GM12878 (cell line): ENCODE measurements around the gene SAMD4A.

ENCODE experiments used
- YY1 ChIP-seq: IDR thresholded peaks from 2 replicates; pipeline ENCODE4 v1.6.1; 2011; ENCODE audit warnings: low read depth, mild to moderate bottlenecking, low read length
- TF ChIP-seq, protein P1 (sequence below): IDR thresholded peaks from 2 replicates; pipeline ENCODE4 v1.6.1; 2012; ENCODE audit warnings: mild to moderate bottlenecking, low read depth, low read length
- TF ChIP-seq, protein P2 (sequence below), 3 experiments: IDR thresholded peaks in 2 of 3; conservative IDR thresholded peaks in 1 of 3; 2 replicates each; pipeline ENCODE4 v1.5.1; 2011; ENCODE audit warnings: low read depth in 3 of 3, low read length in 3 of 3, mild to moderate bottlenecking in 3 of 3, control low read depth in 2 of 3, moderate library complexity in 2 of 3, inconsistent platforms in 1 of 3, mixed read lengths in 1 of 3; ENCODE audit not compliant: control insufficient read depth in 2 of 3, insufficient read depth in 1 of 3; ENCODE audit errors: extremely low read depth in 1 of 3
- TF ChIP-seq, protein P3 (sequence below): IDR thresholded peaks from 2 replicates; pipeline ENCODE4 v1.6.1; 2012; ENCODE audit warnings: low read length, inconsistent platforms

GRCh38 chr14:54775486-54776140 lies 208.7 kb downstream of the SAMD4A start:
- TF ChIP-seq, protein P1, sequence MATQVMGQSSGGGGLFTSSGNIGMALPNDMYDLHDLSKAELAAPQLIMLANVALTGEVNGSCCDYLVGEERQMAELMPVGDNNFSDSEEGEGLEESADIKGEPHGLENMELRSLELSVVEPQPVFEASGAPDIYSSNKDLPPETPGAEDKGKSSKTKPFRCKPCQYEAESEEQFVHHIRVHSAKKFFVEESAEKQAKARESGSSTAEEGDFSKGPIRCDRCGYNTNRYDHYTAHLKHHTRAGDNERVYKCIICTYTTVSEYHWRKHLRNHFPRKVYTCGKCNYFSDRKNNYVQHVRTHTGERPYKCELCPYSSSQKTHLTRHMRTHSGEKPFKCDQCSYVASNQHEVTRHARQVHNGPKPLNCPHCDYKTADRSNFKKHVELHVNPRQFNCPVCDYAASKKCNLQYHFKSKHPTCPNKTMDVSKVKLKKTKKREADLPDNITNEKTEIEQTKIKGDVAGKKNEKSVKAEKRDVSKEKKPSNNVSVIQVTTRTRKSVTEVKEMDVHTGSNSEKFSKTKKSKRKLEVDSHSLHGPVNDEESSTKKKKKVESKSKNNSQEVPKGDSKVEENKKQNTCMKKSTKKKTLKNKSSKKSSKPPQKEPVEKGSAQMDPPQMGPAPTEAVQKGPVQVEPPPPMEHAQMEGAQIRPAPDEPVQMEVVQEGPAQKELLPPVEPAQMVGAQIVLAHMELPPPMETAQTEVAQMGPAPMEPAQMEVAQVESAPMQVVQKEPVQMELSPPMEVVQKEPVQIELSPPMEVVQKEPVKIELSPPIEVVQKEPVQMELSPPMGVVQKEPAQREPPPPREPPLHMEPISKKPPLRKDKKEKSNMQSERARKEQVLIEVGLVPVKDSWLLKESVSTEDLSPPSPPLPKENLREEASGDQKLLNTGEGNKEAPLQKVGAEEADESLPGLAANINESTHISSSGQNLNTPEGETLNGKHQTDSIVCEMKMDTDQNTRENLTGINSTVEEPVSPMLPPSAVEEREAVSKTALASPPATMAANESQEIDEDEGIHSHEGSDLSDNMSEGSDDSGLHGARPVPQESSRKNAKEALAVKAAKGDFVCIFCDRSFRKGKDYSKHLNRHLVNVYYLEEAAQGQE = no peak
- TF ChIP-seq, protein P2, sequence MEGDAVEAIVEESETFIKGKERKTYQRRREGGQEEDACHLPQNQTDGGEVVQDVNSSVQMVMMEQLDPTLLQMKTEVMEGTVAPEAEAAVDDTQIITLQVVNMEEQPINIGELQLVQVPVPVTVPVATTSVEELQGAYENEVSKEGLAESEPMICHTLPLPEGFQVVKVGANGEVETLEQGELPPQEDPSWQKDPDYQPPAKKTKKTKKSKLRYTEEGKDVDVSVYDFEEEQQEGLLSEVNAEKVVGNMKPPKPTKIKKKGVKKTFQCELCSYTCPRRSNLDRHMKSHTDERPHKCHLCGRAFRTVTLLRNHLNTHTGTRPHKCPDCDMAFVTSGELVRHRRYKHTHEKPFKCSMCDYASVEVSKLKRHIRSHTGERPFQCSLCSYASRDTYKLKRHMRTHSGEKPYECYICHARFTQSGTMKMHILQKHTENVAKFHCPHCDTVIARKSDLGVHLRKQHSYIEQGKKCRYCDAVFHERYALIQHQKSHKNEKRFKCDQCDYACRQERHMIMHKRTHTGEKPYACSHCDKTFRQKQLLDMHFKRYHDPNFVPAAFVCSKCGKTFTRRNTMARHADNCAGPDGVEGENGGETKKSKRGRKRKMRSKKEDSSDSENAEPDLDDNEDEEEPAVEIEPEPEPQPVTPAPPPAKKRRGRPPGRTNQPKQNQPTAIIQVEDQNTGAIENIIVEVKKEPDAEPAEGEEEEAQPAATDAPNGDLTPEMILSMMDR (IDR thresholded peaks at IDR 0.05 in 2 of 3, conservative IDR thresholded peaks at IDR 0.05 in 1 of 3; ENCODE audit: control insufficient read depth in 2 of 3, extremely low read depth in 1 of 3, insufficient read depth in 1 of 3, low read depth in 3 of 3, low read length in 3 of 3) = no peak
- TF ChIP-seq, protein P3, sequence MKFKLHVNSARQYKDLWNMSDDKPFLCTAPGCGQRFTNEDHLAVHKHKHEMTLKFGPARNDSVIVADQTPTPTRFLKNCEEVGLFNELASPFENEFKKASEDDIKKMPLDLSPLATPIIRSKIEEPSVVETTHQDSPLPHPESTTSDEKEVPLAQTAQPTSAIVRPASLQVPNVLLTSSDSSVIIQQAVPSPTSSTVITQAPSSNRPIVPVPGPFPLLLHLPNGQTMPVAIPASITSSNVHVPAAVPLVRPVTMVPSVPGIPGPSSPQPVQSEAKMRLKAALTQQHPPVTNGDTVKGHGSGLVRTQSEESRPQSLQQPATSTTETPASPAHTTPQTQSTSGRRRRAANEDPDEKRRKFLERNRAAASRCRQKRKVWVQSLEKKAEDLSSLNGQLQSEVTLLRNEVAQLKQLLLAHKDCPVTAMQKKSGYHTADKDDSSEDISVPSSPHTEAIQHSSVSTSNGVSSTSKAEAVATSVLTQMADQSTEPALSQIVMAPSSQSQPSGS = no peak
- TF ChIP-seq YY1 = no peak
